Hepatocyte (in vitro differentiated cells): ENCODE results near the gene PIP5K1C.

ENCODE experiments used
- EZH2 ChIP-seq: fragments of 200-600 bp; sonication (generic); IDR thresholded peaks from 2 replicates; pipeline ENCODE4 v1.6.1; 2016; ENCODE audit warnings: antibody characterized with exemption, mild to moderate bottlenecking, borderline replicate concordance
- TF ChIP-seq, protein P1 (sequence below): fragments of 200-600 bp; sonication (generic); IDR thresholded peaks from 2 replicates; pipeline ENCODE4 v1.5.1; 2016; ENCODE audit warnings: antibody characterized with exemption, mild to moderate bottlenecking; ENCODE audit not compliant: poor library complexity

DNA sequence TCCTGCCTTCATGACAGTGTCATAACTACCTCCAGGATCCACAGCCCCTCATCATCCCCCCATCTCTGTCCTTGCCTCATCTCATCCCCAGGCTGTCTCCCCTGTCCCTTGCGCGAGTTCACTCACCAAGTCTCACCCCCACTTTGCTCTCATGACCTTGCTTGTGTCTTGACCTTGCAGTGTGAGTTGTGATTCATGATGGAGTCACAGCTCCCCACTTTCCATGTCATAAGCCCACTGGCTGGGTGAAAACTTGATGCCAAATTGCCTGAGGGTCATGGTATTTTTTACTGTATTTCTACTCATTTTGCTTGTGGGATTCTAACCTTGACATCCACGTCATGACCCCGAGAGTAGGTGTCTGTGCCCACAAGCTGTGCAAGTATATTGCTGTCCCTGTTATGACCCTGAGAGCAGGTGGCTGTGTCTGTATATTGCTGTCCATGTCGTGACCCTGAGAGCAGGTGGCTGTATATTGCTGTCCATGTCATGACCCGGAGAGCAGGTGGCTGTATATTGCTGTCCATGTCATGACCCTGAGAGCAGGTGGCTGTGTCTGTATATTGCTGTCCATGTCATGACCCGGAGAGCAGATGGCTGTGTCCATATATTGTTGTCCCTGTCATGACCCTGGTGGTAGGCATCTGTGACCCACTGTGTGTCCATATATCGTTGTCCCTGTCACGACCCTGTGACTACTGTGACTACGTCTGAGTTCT lies 37.4 kb upstream of the PIP5K1C start:
- TF ChIP-seq, protein P1, sequence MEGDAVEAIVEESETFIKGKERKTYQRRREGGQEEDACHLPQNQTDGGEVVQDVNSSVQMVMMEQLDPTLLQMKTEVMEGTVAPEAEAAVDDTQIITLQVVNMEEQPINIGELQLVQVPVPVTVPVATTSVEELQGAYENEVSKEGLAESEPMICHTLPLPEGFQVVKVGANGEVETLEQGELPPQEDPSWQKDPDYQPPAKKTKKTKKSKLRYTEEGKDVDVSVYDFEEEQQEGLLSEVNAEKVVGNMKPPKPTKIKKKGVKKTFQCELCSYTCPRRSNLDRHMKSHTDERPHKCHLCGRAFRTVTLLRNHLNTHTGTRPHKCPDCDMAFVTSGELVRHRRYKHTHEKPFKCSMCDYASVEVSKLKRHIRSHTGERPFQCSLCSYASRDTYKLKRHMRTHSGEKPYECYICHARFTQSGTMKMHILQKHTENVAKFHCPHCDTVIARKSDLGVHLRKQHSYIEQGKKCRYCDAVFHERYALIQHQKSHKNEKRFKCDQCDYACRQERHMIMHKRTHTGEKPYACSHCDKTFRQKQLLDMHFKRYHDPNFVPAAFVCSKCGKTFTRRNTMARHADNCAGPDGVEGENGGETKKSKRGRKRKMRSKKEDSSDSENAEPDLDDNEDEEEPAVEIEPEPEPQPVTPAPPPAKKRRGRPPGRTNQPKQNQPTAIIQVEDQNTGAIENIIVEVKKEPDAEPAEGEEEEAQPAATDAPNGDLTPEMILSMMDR: no peak
- no peak for TF ChIP-seq EZH2
